Stimulated activated naive CD8-positive, alpha-beta T cell treated with anti-CD3 and anti-CD28 coated beads, Interleukin-15, Interleukin-2, amounts not matched to agents 100 U/mL and 50 U/mL, for 24 hours (primary cell): Measurements from ENCODE around the gene POLD2.

Source experiments
- ATAC-seq: fragments of 150-1000 bp; cut with Tn5 transposase; one replicate; pipeline ENCODE4 v1.10.0; 2021
- DNase-seq: peaks from one replicate; pipeline ENCODE4 v3.0.0; 2021

The POLD2 gene

GRCh38 chr7:44081266-44081748 lies 42.0 kb downstream of the POLD2 start:
- ATAC-seq (no peak), DNase-seq (peak; percentile 39)

- no peak for DNase-seq
- no peak for ATAC-seq
Measured at GRCh38 chr7:44080686-44081265, 42.6 kb downstream of the POLD2 start.

- no peak for ATAC-seq
- DNase-seq = no peak
Measured at GRCh38 chr7:44080118-44080517, 43.2 kb downstream of the POLD2 start.

GRCh38 chr7:44079331-44080021 lies 43.9 kb downstream of the POLD2 start:
- no peak for ATAC-seq

GRCh38 chr7:44078521-44078920 lies 44.8 kb downstream of the POLD2 start:
- no peak for DNase-seq
- no peak for ATAC-seq

More at GRCh38 chr7:44079331-44080021, 43.9 kb downstream of the POLD2 start:
- no peak for DNase-seq

DNA sequence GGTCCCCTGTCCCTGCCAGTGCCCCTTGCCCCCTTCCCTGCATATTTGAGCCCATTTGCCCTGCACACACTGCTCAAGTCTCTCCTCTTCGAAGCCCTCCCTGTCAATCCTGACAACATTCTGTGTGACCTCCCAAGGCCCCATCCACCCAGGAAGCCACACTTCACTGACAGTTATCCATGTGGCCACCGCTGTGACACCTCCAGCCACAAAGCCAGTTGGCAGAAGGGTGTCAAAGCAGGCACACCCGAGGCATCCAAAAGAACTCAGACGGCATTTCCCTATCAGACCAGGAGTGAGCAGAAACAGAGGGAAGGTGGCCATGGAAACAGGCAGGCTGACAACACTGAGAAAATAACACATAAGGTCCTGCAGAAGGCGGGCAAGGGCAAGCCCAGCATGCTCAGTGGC lies 45.7 kb downstream of the POLD2 start:
- ATAC-seq (no peak), DNase-seq (no peak)

DNA sequence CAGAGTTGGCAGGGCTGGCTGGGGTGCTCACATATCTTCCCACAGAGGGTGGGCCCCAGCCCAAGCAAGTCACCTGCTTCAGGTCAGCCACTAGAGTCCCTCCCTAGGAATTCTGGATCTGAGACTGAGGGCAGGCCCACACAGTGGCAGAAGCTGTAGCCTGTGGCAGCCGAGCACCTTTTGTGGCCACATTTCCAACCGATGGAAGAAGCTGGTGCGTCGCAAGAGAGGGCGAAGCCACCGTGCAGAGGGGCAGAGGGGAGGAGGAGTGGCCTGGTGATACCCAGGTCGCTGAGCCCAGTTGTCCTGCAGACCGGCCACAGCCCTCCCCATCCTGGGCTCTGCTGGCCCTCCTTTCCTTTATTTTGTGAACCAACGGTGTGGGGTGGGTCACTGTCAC lies 46.3 kb downstream of the POLD2 start:
- DNase-seq = no peak
- no peak for ATAC-seq

GRCh38 chr7:44076101-44076895 lies 47.0 kb downstream of the POLD2 start:
- ATAC-seq = no peak
- no peak for DNase-seq

DNA sequence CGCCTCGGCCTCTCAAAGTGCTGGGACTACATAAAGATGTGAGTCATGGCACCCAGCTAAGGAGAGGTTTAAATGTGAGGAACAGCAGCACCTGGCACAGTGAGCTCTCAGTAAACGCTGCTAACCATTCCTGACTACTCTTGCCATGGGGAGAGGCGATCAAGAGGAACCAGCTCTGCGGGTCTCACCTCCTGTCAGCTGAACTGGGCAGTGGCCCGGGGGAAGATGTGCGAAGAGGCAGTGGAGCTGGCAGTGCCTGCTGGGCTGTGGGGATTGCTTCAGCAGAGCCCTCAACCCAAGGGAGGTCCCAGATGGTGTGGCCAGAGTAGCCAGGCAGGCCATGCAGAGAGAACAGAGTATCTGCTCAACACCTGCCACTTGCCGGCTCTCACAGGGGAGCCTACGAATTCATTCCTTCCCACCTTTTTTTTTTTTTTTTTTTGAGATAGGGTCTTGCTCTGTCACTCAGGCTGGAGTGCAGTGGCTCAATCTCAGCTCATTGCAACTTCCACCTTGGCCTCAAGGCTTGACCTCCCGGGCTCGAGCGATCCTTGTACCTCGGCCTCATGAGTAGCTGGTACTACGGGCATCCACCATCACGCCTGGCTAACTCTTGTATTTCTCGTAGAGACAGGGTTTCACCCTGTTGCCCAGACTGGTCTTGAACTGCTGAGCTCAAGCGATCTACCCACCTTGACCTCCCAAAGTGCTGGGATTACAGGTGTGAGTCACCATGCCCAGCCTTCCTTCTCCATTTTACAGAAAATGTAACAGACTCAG lies 47.9 kb downstream of the POLD2 start:
- no peak for ATAC-seq
- no peak for DNase-seq

DNA sequence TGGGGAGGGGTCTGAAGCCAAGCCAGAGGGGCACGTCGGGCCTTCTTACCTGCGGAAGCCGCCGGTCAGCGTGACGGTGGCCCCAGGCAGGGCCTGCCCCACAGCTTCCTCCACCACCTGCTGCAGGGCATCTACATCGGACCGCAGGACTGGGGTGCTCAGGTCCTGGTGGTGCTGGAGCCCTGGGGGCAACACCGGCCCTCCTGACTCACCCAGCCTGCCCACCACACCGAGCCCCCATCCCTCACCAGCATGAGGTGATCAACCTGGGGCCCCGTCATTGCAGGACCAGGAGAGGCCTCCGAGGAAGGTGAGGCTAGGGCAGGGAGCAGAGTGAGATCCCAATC lies 49.0 kb downstream of the POLD2 start:
- peak; percentile 4 for ATAC-seq
- DNase-seq = no peak

- DNase-seq (peak; percentile 63), ATAC-seq (peak; percentile 89)
Measured at GRCh38 chr7:44073664-44074348, 49.5 kb downstream of the POLD2 start.

GRCh38 chr7:44072364-44073231 lies 50.8 kb downstream of the POLD2 start:
- ATAC-seq (no peak), DNase-seq (peak; percentile 62)

DNA sequence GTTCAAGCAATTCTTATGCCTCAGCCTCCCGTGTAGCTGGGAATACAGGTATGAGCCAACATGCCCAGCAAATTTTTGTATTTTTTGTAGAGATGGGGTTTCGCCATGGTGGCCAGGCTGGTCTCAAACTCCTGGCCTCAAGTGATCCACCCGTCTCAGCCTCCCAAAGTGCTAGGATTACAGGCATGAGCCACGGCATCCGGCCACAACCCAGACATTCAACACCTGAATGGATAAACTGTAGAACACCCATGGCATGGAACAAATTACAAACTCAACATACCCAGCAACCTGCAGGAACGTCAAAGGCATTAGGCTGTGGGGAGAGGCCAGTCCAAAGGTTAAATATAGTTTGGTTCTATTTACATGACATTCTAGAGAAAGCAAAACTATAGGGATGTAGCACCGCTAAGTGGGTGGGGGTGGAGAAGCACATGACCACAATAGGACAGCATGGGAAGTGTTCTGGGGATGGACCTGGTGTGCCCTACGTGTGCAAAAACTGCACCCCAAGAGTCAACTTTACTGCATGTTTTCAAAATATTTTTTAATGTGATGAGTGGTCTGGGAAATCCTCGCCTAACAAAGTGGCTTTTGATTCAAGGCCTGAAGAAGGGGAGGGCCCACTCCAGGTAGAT lies 51.5 kb downstream of the POLD2 start:
- no peak for ATAC-seq
- DNase-seq = no peak

DNA sequence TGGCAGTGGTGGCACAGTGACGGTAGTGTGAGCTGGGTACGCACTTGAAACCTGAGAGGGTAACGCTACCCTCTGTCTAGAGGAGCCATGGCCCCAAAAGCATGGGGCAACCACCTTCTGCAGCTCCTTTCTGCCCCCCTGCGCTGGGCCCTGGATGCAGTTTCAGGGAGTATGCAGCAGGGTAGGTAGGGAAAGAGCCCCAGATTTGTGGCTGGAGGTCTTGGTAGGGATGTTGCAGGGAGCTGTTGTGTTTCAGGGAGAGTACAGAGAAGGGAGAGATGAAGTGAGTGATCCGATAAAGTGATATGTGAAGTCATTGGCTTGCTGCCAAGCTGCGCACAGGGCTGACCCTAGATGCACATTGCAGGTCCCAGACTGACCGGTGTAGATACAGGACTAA lies 55.3 kb downstream of the POLD2 start:
- ATAC-seq (no peak), DNase-seq (no peak)

DNA sequence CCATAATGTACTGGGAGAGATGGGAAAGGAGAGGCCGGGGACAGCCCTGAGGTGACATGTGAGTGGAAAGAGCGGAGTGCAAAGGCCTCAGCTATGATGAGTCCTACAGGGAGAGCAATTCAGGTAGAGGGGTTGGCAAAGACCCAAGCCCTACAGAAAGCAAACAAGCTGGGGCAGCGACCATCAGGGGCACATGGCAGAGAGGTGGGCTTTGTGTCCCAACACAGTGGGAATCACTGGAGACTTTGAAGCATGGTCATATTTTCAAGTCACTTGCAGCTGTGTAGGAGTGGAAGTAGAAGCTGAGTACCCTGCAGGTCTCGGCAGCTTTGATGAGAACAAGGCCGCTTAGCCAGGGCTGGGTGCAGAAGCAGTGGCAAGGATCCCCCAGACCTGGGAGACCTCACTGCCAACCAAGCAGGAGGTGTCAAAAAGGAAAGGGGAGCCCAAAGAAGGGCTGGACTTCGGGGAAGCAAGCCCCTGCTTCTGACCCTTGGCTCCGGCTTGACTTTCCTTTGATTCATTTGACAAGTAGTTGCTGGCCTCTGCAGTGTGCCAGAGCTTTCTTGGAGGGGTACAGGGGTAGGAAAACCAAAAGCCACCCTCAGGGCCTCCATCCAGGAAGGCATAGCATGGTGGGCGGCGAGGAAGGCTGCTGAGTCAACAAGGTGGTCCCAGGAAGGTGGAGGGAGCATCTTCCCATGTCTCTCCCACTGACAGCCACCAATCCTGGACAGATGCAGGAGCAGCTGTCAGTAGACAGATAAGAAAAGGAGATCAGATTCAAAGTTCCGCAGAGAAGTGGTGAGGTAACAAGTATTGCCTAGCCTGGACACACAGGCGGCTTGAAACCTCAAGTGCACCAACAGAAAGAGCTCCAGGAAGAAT lies 56.0 kb downstream of the POLD2 start:
- peak; percentile 8 for ATAC-seq
- DNase-seq = no peak

- DNase-seq (no peak), ATAC-seq (peak; percentile 4)
Measured at GRCh38 chr7:44066494-44067063, 56.8 kb downstream of the POLD2 start.

DNA sequence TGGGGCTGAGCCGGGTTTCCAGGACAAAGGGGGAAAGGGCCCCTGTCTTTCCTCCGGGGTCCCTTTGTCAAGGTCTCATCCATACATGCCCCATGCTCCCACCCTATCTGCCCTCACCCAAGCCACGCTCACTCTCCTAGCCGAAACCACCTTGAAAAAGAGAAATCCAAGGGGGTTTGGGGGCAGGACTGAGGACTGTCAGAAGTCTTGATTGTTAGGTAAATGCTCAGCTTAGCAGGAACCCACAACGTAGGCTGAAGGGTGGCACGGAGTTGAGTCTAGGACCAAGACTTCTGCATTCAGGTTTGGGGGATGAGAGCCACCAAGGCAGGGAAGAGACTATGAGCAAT lies 57.3 kb downstream of the POLD2 start:
- ATAC-seq (peak; percentile 6), DNase-seq (no peak)

GRCh38 chr7:44065431-44066110 lies 57.8 kb downstream of the POLD2 start, which contains the start of gene PGAM2:
Gene PGAM2 (minus strand): TSS chr7:44065567. CDS start chr7:44065529, 38 bp downstream.
- DNase-seq (no peak), ATAC-seq (peak; percentile 25)
